ENCODE results near the gene BCO2.

DNA sequence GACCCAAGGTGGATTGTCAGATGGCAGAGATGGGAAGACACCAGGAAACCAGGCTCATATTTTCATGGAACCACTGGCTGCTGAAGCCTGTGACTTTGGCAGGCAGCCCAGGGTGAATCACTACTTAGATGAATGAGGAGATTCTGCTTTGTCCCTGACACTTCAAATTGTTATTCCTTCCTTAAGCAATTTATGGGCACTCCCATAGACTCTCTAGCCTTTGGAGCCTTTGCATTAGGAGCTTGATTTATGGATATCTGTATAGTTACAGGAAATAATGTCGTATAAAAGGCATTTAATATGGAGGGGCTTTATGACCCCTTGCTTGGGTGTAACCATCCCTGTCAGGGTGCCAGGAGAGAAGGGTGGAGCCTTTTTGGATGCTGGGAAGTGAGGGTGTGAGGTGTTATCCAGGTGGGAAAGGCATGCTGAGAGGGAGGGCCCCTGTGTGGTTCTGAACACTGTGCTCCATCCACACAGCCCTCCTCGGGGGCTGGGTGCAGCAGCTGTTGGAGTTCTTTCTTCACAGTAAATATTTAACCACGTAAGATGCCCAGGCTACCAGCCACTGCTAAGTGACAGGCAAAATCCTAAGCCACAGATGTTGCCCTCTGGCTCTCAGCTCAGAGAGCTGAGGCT lies 46.7 kb upstream of the BCO2 start:
- TF ChIP-seq, protein P1, sequence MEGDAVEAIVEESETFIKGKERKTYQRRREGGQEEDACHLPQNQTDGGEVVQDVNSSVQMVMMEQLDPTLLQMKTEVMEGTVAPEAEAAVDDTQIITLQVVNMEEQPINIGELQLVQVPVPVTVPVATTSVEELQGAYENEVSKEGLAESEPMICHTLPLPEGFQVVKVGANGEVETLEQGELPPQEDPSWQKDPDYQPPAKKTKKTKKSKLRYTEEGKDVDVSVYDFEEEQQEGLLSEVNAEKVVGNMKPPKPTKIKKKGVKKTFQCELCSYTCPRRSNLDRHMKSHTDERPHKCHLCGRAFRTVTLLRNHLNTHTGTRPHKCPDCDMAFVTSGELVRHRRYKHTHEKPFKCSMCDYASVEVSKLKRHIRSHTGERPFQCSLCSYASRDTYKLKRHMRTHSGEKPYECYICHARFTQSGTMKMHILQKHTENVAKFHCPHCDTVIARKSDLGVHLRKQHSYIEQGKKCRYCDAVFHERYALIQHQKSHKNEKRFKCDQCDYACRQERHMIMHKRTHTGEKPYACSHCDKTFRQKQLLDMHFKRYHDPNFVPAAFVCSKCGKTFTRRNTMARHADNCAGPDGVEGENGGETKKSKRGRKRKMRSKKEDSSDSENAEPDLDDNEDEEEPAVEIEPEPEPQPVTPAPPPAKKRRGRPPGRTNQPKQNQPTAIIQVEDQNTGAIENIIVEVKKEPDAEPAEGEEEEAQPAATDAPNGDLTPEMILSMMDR (IDR thresholded peaks at IDR 0.05): no peak
- TF ChIP-seq POLR2A (IDR thresholded peaks at IDR 0.05): peak in 1 of 2 donors; percentile 19

Data from Peyer's patch (tissue), 4 donors.